Measurements from ENCODE around the gene SYCP1. TPM values are rescaled to one million over a fixed set of nuclear protein-coding genes. Genes with fewer than 3 reads are reported as not detected.

Gene SYCP1
- total and polyA plus RNA-seq, 2 experiments from 2014 or later = 0.24 to 0.66 TPM

DNA sequence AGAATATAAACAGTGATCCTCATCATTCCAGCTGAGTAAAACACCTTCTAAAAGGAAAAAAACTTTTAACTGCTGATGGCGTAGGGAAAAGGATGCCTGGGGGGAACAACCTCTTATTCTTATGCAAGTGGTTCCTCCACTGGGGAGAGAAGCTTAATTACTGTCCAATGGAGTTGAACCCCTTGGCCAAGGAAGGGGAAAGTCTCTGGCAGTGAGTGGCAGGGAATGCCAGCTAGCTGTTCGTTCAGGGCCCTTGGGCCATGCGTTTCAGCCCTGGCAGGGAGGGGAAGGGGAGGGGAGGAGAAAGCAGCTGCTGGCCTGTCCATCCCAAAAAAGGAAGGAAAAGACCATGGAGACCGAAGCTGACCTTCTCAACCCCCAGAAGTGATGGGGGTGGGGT is 22.6 kb upstream of the SYCP1 start (continued):
- TF ChIP-seq EZH2phosphoT487 (IDR thresholded peaks at IDR 0.05; ENCODE audit: unreplicated experiment) (no peak), NANOG (IDR thresholded peaks at IDR 0.05; ENCODE audit: borderline replicate concordance) (no peak), ZNF114 (CRISPR knock-in tag; IDR thresholded peaks at IDR 0.05) (no peak)
- TF ChIP-seq, protein P1, sequence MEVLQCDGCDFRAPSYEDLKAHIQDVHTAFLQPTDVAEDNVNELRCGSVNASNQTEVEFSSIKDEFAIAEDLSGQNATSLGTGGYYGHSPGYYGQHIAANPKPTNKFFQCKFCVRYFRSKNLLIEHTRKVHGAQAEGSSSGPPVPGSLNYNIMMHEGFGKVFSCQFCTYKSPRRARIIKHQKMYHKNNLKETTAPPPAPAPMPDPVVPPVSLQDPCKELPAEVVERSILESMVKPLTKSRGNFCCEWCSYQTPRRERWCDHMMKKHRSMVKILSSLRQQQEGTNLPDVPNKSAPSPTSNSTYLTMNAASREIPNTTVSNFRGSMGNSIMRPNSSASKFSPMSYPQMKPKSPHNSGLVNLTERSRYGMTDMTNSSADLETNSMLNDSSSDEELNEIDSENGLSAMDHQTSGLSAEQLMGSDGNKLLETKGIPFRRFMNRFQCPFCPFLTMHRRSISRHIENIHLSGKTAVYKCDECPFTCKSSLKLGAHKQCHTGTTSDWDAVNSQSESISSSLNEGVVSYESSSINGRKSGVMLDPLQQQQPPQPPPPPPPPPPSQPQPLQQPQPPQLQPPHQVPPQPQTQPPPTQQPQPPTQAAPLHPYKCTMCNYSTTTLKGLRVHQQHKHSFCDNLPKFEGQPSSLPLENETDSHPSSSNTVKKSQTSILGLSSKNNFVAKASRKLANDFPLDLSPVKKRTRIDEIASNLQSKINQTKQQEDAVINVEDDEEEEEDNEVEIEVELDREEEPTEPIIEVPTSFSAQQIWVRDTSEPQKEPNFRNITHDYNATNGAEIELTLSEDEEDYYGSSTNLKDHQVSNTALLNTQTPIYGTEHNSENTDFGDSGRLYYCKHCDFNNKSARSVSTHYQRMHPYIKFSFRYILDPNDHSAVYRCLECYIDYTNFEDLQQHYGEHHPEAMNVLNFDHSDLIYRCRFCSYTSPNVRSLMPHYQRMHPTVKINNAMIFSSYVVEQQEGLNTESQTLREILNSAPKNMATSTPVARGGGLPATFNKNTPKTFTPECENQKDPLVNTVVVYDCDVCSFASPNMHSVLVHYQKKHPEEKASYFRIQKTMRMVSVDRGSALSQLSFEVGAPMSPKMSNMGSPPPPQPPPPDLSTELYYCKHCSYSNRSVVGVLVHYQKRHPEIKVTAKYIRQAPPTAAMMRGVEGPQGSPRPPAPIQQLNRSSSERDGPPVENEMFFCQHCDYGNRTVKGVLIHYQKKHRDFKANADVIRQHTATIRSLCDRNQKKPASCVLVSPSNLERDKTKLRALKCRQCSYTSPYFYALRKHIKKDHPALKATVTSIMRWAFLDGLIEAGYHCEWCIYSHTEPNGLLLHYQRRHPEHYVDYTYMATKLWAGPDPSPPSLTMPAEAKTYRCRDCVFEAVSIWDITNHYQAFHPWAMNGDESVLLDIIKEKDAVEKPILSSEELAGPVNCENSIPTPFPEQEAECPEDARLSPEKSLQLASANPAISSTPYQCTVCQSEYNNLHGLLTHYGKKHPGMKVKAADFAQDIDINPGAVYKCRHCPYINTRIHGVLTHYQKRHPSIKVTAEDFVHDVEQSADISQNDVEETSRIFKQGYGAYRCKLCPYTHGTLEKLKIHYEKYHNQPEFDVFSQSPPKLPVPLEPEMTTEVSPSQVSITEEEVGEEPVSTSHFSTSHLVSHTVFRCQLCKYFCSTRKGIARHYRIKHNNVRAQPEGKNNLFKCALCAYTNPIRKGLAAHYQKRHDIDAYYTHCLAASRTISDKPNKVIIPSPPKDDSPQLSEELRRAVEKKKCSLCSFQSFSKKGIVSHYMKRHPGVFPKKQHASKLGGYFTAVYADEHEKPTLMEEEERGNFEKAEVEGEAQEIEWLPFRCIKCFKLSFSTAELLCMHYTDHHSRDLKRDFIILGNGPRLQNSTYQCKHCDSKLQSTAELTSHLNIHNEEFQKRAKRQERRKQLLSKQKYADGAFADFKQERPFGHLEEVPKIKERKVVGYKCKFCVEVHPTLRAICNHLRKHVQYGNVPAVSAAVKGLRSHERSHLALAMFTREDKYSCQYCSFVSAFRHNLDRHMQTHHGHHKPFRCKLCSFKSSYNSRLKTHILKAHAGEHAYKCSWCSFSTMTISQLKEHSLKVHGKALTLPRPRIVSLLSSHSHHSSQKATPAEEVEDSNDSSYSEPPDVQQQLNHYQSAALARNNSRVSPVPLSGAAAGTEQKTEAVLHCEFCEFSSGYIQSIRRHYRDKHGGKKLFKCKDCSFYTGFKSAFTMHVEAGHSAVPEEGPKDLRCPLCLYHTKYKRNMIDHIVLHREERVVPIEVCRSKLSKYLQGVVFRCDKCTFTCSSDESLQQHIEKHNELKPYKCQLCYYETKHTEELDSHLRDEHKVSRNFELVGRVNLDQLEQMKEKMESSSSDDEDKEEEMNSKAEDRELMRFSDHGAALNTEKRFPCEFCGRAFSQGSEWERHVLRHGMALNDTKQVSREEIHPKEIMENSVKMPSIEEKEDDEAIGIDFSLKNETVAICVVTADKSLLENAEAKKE (CRISPR knock-in tag; IDR thresholded peaks at IDR 0.05) = no peak

DNA sequence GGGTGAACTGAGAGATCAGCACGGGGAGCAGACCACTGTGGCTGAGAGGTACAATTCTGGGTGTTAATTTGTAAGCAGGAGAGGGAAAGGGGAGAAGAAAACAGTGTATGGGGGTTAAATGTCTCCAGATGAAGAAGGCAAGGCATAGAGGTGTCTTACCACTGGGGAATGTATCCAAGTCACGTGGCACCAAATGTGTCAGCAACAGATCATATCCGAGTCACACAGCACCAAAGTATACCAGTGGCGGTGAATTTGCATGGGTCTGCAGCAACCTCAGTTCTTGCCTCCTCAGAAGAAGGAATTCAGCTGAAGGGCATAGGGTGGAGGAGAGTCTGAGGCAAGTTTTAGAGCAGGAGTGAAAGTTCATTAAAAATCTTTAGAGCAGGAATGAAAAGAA is 21.2 kb upstream of the SYCP1 start:
- H3K4me3 Mint-ChIP-seq = no peak overlapping the region
- H3K27ac ChIP-seq (ENCODE audit: low read depth) = no peak overlapping the region
- H3K36me3 Mint-ChIP-seq (ENCODE audit: low read depth) = no peaks in the 10 kb centered on the region
- no peaks in the 10 kb centered on the region for H3K27me3 ChIP-seq (ENCODE audit: insufficient read depth)
- H3K9me3 Mint-ChIP-seq = no peaks in the 10 kb centered on the region
- H2AFZ ChIP-seq = no peak overlapping the region
- H3K9me2 ChIP-seq (ENCODE audit: insufficient read depth) = no peaks in the 10 kb centered on the region
- H3K4me2 ChIP-seq = no peak overlapping the region
- H3K4me1 ChIP-seq (ENCODE audit: insufficient read depth) = no peaks in the 10 kb centered on the region
- DNase-seq (ENCODE audit: low spot score) = no peak
- no peak for ATAC-seq
- H3K27ac Mint-ChIP-seq = no peak overlapping the region
- no peaks in the 10 kb centered on the region for H3K36me3 ChIP-seq (ENCODE audit: insufficient read depth)
- no peaks in the 10 kb centered on the region for H3K27me3 Mint-ChIP-seq (ENCODE audit: insufficient read depth, low read depth, poor library complexity)
- H3K4me1 Mint-ChIP-seq = peaks cover 5% of the 10 kb centered on the region
- H3K79me2 ChIP-seq (replicated peaks; ENCODE audit: insufficient read depth) = no peaks in the 10 kb centered on the region
- no peaks in the 10 kb centered on the region for H3F3A ChIP-seq (replicated peaks; ENCODE audit: low read depth)
- no peak overlapping the region for H3K4me3 ChIP-seq
- H4K20me1 ChIP-seq (replicated peaks; ENCODE audit: insufficient read depth) = no peaks in the 10 kb centered on the region
- no peak for TF ChIP-seq JUNB (IDR thresholded peaks at IDR 0.05; ENCODE audit: unreplicated experiment)
- TF ChIP-seq STAT1 (IDR thresholded peaks at IDR 0.05; ENCODE audit: unreplicated experiment) = no peak
- TF ChIP-seq POLR2AphosphoS5 (IDR thresholded peaks at IDR 0.05; ENCODE audit: low read depth) = no peak
- no peak for TF ChIP-seq ZNF114 (CRISPR knock-in tag; IDR thresholded peaks at IDR 0.05)
- TF ChIP-seq, protein P2, sequence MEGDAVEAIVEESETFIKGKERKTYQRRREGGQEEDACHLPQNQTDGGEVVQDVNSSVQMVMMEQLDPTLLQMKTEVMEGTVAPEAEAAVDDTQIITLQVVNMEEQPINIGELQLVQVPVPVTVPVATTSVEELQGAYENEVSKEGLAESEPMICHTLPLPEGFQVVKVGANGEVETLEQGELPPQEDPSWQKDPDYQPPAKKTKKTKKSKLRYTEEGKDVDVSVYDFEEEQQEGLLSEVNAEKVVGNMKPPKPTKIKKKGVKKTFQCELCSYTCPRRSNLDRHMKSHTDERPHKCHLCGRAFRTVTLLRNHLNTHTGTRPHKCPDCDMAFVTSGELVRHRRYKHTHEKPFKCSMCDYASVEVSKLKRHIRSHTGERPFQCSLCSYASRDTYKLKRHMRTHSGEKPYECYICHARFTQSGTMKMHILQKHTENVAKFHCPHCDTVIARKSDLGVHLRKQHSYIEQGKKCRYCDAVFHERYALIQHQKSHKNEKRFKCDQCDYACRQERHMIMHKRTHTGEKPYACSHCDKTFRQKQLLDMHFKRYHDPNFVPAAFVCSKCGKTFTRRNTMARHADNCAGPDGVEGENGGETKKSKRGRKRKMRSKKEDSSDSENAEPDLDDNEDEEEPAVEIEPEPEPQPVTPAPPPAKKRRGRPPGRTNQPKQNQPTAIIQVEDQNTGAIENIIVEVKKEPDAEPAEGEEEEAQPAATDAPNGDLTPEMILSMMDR (conservative IDR thresholded peaks at IDR 0.05; ENCODE audit: low read depth in 2 of 2) = no peak
- no peak for TF ChIP-seq NANOG (IDR thresholded peaks at IDR 0.05; ENCODE audit: borderline replicate concordance)
- TF ChIP-seq, protein P3, sequence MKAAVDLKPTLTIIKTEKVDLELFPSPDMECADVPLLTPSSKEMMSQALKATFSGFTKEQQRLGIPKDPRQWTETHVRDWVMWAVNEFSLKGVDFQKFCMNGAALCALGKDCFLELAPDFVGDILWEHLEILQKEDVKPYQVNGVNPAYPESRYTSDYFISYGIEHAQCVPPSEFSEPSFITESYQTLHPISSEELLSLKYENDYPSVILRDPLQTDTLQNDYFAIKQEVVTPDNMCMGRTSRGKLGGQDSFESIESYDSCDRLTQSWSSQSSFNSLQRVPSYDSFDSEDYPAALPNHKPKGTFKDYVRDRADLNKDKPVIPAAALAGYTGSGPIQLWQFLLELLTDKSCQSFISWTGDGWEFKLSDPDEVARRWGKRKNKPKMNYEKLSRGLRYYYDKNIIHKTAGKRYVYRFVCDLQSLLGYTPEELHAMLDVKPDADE (IDR thresholded peaks at IDR 0.05) = no peak
- TF ChIP-seq EZH2 (IDR thresholded peaks at IDR 0.05; ENCODE audit: low read depth, unreplicated experiment) = no peak
- TF ChIP-seq EZH2phosphoT487 (IDR thresholded peaks at IDR 0.05; ENCODE audit: unreplicated experiment) = no peak
- TF ChIP-seq, protein P4, sequence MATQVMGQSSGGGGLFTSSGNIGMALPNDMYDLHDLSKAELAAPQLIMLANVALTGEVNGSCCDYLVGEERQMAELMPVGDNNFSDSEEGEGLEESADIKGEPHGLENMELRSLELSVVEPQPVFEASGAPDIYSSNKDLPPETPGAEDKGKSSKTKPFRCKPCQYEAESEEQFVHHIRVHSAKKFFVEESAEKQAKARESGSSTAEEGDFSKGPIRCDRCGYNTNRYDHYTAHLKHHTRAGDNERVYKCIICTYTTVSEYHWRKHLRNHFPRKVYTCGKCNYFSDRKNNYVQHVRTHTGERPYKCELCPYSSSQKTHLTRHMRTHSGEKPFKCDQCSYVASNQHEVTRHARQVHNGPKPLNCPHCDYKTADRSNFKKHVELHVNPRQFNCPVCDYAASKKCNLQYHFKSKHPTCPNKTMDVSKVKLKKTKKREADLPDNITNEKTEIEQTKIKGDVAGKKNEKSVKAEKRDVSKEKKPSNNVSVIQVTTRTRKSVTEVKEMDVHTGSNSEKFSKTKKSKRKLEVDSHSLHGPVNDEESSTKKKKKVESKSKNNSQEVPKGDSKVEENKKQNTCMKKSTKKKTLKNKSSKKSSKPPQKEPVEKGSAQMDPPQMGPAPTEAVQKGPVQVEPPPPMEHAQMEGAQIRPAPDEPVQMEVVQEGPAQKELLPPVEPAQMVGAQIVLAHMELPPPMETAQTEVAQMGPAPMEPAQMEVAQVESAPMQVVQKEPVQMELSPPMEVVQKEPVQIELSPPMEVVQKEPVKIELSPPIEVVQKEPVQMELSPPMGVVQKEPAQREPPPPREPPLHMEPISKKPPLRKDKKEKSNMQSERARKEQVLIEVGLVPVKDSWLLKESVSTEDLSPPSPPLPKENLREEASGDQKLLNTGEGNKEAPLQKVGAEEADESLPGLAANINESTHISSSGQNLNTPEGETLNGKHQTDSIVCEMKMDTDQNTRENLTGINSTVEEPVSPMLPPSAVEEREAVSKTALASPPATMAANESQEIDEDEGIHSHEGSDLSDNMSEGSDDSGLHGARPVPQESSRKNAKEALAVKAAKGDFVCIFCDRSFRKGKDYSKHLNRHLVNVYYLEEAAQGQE (IDR thresholded peaks at IDR 0.05; ENCODE audit: unreplicated experiment) = no peak
